Subcutaneous abdominal adipose tissue (tissue), 5 donors: Measurements from ENCODE around the gene KCNJ11.
"Not testable (repeated sequence)": the region's sequence is repeated elsewhere in the genome, so short reads cannot be mapped to it uniquely, and the experiment has no call there.

Source experiments
- H3K27ac ChIP-seq: one replicate; pipeline ENCODE4 v1.7.0; 2013; ENCODE audit warnings: low read depth, mild to moderate bottlenecking, inconsistent platforms, low read length, moderate library complexity
- H3K27me3 ChIP-seq, 5 donors: one replicate each; pipeline ENCODE4 v1.7.0; 2013; ENCODE audit warnings: low read length in 5 of 5, inconsistent platforms in 1 of 5; ENCODE audit not compliant: control insufficient read depth in 5 of 5, insufficient read depth in 4 of 5
- H3K36me3 ChIP-seq, 5 donors: one replicate each; pipeline ENCODE4 v1.7.0; 2013; ENCODE audit warnings: low read length in 5 of 5; ENCODE audit not compliant: control insufficient read depth in 5 of 5, insufficient read depth in 5 of 5
- H3K4me1 ChIP-seq, 5 donors: one replicate each; pipeline ENCODE4 v1.7.0; 2013; ENCODE audit warnings: low read length in 5 of 5, mild to moderate bottlenecking in 3 of 5, moderate library complexity in 1 of 5; ENCODE audit not compliant: control insufficient read depth in 5 of 5, insufficient read depth in 5 of 5
- H3K4me3 ChIP-seq, 5 donors: one replicate each; pipeline ENCODE4 v1.7.0; 2013; ENCODE audit warnings: low read length in 5 of 5, low read depth in 1 of 5
- H3K9ac ChIP-seq, 5 donors: one replicate each; pipeline ENCODE4 v1.7.0; 2013; ENCODE audit warnings: low read length in 5 of 5, mild to moderate bottlenecking in 4 of 5, moderate library complexity in 3 of 5
- H3K9me3 ChIP-seq, 5 donors: one replicate each; pipeline ENCODE4 v1.7.0; 2013; ENCODE audit warnings: low read length in 5 of 5; ENCODE audit not compliant: control insufficient read depth in 5 of 5
- donor health status: healthy.
- donor health status: healthy.
- donor health status: healthy.
- donor health status: healthy.
- donor health status: healthy.

KCNJ11 gene

GRCh38 chr11:17388609-17389210 is at the start of gene KCNJ11:
TSS of gene KCNJ11 (minus strand) at chr11:17388659. CDS start at chr11:17388091, 568 bp downstream.
- peaks cover 0 to 7% (median 0%) of the 10 kb centered on the region in 5 donors for H3K9me3 ChIP-seq
- no peak within 1 kb of the TSS for H3K9ac ChIP-seq
- peaks cover 4 to 13% (median 8%) of the 10 kb centered on the region in 5 donors for H3K27me3 ChIP-seq
- peaks cover 0 to 15% (median 7%) of the 10 kb centered on the region in 5 donors for H3K4me1 ChIP-seq
- H3K27ac ChIP-seq, result no peak within 1 kb of the TSS
- no peaks in the 10 kb centered on the region for H3K36me3 ChIP-seq
- H3K4me3 ChIP-seq, result peak within 1 kb of the TSS in 4 of 5 donors; percentile 27 to 60 (median 40)

GRCh38 chr11:17437366-17437765 is 48.9 kb upstream of the KCNJ11 start:
- Histone ChIP-seq H3K27ac (no peak overlapping the region), H3K9me3 (no peaks in the 10 kb centered on the region), H3K36me3 (no peaks in the 10 kb centered on the region), H3K9ac (no peak overlapping the region), H3K4me3 (no peak overlapping the region), H3K27me3 (peaks cover 6 to 14% (median 9%) of the 10 kb centered on the region in 5 donors), H3K4me1 (peaks cover 0 to 3% (median 0%) of the 10 kb centered on the region in 5 donors)

GRCh38 chr11:17434108-17434507 is 45.6 kb upstream of the KCNJ11 start:
- no peaks in the 10 kb centered on the region for H3K36me3 ChIP-seq
- no peak overlapping the region for H3K9ac ChIP-seq

DNA sequence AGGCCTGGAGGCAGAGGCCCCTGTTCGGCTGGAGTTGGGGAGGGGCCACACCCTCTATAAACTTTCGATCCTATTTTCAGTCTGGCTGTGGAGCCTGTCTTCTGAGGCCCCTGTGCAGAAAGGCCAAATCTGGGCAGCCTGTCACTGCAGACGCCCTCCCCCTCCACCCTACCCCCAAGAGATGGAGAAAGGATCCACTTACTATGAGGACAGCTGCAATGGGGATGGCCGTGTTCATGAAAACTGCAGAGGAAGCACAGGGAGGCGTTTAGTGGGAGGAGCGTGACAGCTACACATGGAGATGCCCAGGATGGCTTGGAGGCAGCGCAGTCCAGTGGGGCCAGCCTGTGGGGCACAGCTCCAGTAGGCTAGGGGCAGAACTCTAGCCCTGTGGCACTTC is 43.5 kb upstream of the KCNJ11 start:
- H3K27ac ChIP-seq, result no peak overlapping the region
- peaks cover 0 to 11% (median 6%) of the 10 kb centered on the region in 5 donors for H3K4me1 ChIP-seq

More at GRCh38 chr11:17434108-17434507, 45.6 kb upstream of the KCNJ11 start:
- Histone ChIP-seq H3K9me3 (no peaks in the 10 kb centered on the region), H3K27me3 (peaks cover 0 to 5% (median under 1%) of the 10 kb centered on the region in 5 donors), H3K4me1 (peaks cover 0 to 11% (median 6%) of the 10 kb centered on the region in 5 donors), H3K4me3 (no peak overlapping the region), H3K27ac (no peak overlapping the region)

DNA sequence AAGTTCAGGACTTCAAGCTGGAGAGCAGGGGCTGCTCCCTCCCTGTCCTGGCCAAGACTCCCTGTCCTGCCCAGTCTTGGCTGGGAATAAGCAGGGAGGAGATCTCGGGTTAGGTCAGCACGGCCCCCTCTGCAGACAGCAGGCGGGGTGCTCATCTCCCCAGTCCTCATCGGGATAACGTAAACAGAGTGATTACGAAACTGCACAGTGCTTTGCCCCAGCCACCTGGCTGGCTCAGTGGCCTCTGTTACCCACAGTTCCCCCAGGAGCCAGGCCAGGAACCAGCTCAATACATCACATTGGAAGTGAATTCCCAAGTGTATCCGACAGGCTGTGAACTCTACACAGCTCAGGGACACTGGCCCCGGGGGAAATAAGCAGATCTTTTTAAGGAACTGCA is 42.7 kb upstream of the KCNJ11 start:
- H3K27me3 ChIP-seq, result peaks cover 0 to 7% (median 3%) of the 10 kb centered on the region in 5 donors
- H3K4me1 ChIP-seq, result peaks cover 0 to 11% (median 6%) of the 10 kb centered on the region in 5 donors
- H3K4me3 ChIP-seq, result no peak overlapping the region
- no peaks in the 10 kb centered on the region for H3K36me3 ChIP-seq
- H3K9me3 ChIP-seq, result no peaks in the 10 kb centered on the region
- H3K9ac ChIP-seq, result no peak overlapping the region
- H3K27ac ChIP-seq, result no peak overlapping the region

More for the DNA sequence above, 43.5 kb upstream of the KCNJ11 start:
- H3K27me3 ChIP-seq, result peaks cover 0 to 7% (median 3%) of the 10 kb centered on the region in 5 donors
- no peak overlapping the region for H3K4me3 ChIP-seq
- no peak overlapping the region for H3K9ac ChIP-seq
- H3K36me3 ChIP-seq, result no peaks in the 10 kb centered on the region
- no peaks in the 10 kb centered on the region for H3K9me3 ChIP-seq

DNA sequence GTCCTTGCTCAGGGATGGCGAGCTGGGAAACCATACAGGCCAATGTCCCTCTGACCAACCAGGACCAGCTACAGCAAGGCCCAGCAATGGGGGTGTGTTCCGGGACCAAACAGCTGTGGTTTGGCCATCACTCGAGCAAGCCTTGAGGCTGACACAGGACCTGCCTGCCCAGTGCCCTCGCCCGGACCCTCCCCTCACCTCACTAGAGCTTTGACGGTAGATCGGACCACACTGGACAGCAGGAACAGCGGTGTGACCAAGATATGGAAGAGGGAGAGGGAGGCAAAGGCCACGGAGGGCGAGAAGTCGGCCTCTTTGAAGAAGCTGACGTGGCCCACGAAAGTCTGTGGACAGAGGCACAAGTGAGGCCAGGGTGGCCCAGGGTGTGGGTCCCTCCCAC is 42.2 kb upstream of the KCNJ11 start:
- Histone ChIP-seq H3K9ac (no peak overlapping the region), H3K27me3 (peaks cover 0 to 7% (median 3%) of the 10 kb centered on the region in 5 donors), H3K36me3 (no peaks in the 10 kb centered on the region), H3K27ac (no peak overlapping the region), H3K4me1 (peaks cover 0 to 11% (median 6%) of the 10 kb centered on the region in 5 donors), H3K4me3 (no peak overlapping the region), H3K9me3 (no peaks in the 10 kb centered on the region)

GRCh38 chr11:17428925-17429324 is 40.5 kb upstream of the KCNJ11 start:
- H3K9ac ChIP-seq, result no peak overlapping the region
- no peaks in the 10 kb centered on the region for H3K9me3 ChIP-seq
- H3K27me3 ChIP-seq, result peaks cover 0 to 7% (median 3%) of the 10 kb centered on the region in 5 donors
- H3K36me3 ChIP-seq, result no peaks in the 10 kb centered on the region
- H3K27ac ChIP-seq, result no peak overlapping the region
- peaks cover 0 to 11% (median 6%) of the 10 kb centered on the region in 5 donors for H3K4me1 ChIP-seq
- H3K4me3 ChIP-seq, result no peak overlapping the region

GRCh38 chr11:17428261-17428660 is 39.8 kb upstream of the KCNJ11 start:
- peaks cover 0 to 9% (median 0%) of the 10 kb centered on the region in 5 donors for H3K27me3 ChIP-seq
- H3K27ac ChIP-seq, result no peak overlapping the region
- H3K4me1 ChIP-seq, result peaks cover 0 to 11% (median 6%) of the 10 kb centered on the region in 5 donors
- H3K9ac ChIP-seq, result no peak overlapping the region
- no peak overlapping the region for H3K4me3 ChIP-seq
- no peaks in the 10 kb centered on the region for H3K36me3 ChIP-seq
- no peaks in the 10 kb centered on the region for H3K9me3 ChIP-seq

DNA sequence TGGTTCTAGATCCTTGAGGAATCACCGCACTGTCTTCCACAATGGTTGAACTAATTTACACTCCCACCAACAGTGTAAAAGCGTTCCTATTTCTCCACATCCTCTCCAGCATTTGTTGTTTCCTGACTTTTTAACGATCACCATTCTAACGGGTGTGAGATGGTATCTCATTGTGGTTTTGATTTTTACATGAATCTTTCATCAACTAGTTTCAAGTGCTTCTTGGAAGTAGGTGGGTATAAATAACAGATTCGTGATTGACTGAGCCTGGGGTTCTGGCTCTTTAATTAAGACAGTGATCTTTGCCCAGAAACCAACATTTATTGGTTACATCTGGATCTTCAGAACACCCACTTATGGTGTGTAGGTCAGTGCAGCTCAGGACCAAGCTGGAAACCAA is 37.8 kb upstream of the KCNJ11 start:
- H3K9ac ChIP-seq, H3K36me3 ChIP-seq, H3K4me3 ChIP-seq, H3K4me1 ChIP-seq, H3K27ac ChIP-seq, H3K27me3 ChIP-seq, H3K9me3 ChIP-seq: not testable (repeated sequence)

DNA sequence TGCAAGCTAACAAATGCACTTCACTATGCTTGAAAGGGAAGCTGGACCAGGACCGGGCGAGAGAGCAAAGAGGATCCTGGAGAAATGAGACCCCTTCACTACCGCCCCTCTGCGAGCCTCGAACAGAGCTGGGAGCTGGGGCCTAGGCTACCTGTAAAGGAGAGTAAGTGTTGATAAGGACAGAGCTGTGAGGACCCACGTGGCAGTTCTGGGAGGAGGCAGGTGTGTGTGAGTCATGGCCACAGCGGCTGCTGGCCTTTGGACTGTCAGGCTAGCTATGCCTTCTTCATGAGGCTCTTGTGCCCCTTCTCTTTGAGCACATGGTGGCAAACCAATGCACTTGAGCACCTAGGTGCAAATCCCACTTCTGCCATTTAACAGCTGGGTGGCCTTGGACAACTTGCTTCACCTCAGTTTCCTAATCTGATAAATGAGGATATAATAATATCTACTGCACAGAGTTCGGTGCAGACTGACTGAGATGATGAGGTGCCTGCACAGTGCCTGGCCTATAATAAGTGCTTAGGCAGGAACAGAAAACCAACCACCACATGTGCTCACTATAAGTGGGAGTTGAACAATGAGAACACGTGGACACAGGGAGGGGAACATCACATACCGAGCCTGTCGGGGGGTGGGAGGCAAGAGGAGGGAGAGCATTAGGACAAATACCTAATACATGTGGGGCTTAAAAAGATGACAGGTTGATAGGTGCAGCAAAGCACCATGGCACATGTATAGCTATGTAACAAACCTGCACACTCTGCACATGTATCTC is 35.3 kb upstream of the KCNJ11 start:
- Histone ChIP-seq H3K27ac (no peak overlapping the region), H3K4me3 (no peak overlapping the region), H3K36me3 (no peaks in the 10 kb centered on the region), H3K4me1 (no peaks in the 10 kb centered on the region), H3K9me3 (no peaks in the 10 kb centered on the region), H3K27me3 (peaks cover 0 to 17% (median 5%) of the 10 kb centered on the region in 5 donors), H3K9ac (no peak overlapping the region)
